ENCODE measurements around the gene ORAI2.

GRCh38 chr7:102454468-102454867, 21.1 kb downstream of the ORAI2 start:
- TF ChIP-seq CTCF (IDR thresholded peaks at IDR 0.05) = no peak
- no peak for TF ChIP-seq POLR2AphosphoS5 (IDR thresholded peaks at IDR 0.05)

All from stomach (tissue), 4 donors.